Stimulated activated CD4-positive, alpha-beta T cell treated with anti-CD3 and anti-CD28 coated beads, Interleukin-2, amount 100 ng/mL, for 24 hours (primary cell): ENCODE data around the gene CD300A.
A peak's percentile ranks its signal among the peaks of the same experiment; 100 is the strongest.

Source experiments
- DNase-seq, 2 donors: peaks; one replicate each; pipeline ENCODE4 v3.0.0-alpha.2; 2020

The CD300A gene

GRCh38 chr17:74466111-74466827 lies at the start of gene CD300A:
Gene CD300A (plus strand): TSS chr17:74466634. CDS start chr17:74466704, 70 bp downstream.
- peak in 1 of 2 donors; percentile 27 for DNase-seq

- peak in 1 of 2 donors; percentile 14 for DNase-seq
These were observed 49.0 kb upstream of the CD300A start for GRCh38 chr17:74417178-74418045.

GRCh38 chr17:74419928-74420411 lies 46.5 kb upstream of the CD300A start:
- no peak for DNase-seq

DNA sequence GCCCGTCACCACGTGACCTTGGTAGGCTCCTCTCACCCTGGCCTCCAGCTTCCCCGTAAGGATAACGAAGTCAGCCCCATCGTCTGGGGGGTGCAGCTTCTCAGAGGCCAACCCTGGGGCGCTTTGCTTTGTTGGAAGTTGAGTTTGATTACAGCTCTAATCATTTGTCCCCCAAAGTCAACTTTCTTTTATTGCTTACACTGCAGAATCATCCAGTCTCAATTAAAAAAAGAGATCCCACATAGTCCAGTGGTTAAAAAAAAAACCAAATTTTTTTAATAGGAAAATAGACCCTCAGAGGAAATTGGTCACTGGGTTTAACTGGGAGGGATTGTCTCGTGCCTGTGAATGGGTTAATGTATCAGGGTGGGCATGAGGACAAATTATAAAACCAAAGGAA lies 42.3 kb upstream of the CD300A start:
- no peak for DNase-seq

- DNase-seq = no peak
These were observed 41.8 kb upstream of the CD300A start for GRCh38 chr17:74424657-74425056.

- DNase-seq = no peak
These were observed 39.8 kb upstream of the CD300A start for GRCh38 chr17:74426551-74427047.

DNA sequence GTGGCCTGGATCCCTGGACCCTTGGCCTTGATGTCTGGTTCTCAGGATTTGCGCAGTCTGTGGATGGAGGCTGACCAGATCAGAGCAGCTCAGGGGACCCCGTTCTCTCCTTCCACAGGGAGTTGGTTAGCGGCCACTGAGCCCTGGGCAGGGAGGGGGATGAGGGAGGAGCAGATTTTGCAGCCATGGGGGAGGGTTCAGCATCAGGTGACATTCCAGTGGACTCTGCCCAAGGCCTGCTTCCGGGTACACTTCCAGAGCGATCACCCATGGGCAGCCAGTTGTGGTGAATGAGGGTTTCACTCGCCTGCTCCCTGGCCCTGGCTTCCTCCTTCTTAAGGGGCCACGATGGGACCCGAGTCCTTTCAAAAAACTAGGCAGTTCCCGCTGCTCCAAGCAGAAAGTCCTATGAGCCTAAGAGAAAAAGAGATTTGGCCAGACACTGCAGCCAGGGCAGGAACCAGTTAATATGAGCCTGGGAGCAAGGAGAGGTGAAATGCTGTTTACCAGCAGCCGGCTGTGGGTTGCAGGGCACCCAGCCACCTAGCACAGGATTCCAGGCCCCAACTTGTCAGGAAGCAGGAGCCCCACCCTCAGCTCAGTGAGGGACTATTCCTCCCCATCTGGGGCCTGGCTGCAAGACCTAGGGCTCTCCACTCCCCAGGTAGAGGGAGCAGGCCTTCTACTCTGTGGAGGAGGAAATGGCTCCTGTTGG lies 39.2 kb upstream of the CD300A start:
- no peak for DNase-seq

GRCh38 chr17:74427763-74428153 lies 38.7 kb upstream of the CD300A start:
- DNase-seq = no peak

GRCh38 chr17:74429604-74430384 lies 36.6 kb upstream of the CD300A start:
- DNase-seq = no peak

- DNase-seq = no peak
These were observed 36.1 kb upstream of the CD300A start for GRCh38 chr17:74430385-74430705.

- DNase-seq = peak in 1 of 2 donors; percentile 39
These were observed 35.5 kb upstream of the CD300A start for GRCh38 chr17:74430706-74431567.

GRCh38 chr17:74431568-74432423 lies 34.6 kb upstream of the CD300A start, which contains the start of gene GPRC5C:
Gene GPRC5C (plus strand): TSS chr17:74432088. CDS start chr17:74439777, 7,689 bp downstream.
- DNase-seq = peak; percentile 46 to 70

DNA sequence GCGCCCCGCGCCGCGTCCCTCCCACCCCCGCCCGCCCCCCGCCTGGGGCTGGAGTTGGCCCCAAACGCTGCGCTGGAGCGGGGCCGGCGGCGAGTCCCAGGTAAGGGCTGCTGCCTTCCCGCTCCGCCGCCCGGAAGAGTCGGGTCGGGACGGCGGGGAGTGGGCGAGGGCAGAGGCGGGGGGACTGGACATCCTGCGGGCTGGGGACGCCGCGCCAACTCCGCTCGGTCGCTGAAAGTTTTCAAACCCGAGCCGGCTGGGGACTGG lies 34.1 kb upstream of the CD300A start:
- DNase-seq = no peak

- DNase-seq = no peak
These were observed 33.6 kb upstream of the CD300A start for GRCh38 chr17:74432766-74433391.

GRCh38 chr17:74433421-74434121 lies 32.9 kb upstream of the CD300A start:
- DNase-seq = no peak

GRCh38 chr17:74435775-74436359 lies 30.6 kb upstream of the CD300A start:
- no peak for DNase-seq

GRCh38 chr17:74437702-74438101 lies 28.7 kb upstream of the CD300A start:
- no peak for DNase-seq

- no peak for DNase-seq
These were observed 26.5 kb upstream of the CD300A start for GRCh38 chr17:74439691-74440567.
